ENCODE measurements around the gene WNT1.

Gene WNT1

DNA sequence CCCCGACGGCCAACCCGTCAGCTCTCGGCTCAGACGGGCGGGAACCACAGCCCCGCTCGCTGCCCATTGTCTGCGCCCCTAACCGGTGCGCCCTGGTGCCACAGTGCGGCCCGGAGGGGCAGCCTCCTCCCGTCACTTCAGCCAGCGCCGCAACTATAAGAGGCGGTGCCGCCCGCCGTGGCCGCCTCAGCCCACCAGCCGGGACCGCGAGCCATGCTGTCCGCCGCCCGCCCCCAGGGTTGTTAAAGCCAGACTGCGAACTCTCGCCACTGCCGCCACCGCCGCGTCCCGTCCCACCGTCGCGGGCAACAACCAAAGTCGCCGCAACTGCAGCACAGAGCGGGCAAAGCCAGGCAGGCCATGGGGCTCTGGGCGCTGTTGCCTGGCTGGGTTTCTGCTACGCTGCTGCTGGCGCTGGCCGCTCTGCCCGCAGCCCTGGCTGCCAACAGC is at the start of gene WNT1:
Gene WNT1, plus strand, starts transcription at position 32 of the 450 bp plus-strand sequence. Its CDS starts 329 bp downstream, at position 361.
- no peak for DNase-seq

GRCh38 chr12:48929551-48929950 is 48.6 kb upstream of the WNT1 start:
- no peak for DNase-seq

GRCh38 chr12:48930475-48930874 is 47.6 kb upstream of the WNT1 start:
- no peak for DNase-seq

- DNase-seq: no peak
These were observed 45.2 kb upstream of the WNT1 start for GRCh38 chr12:48932878-48933277.

- DNase-seq: no peak
These were observed 44.3 kb upstream of the WNT1 start for GRCh38 chr12:48933664-48934311.

GRCh38 chr12:48934312-48934706 is 43.8 kb upstream of the WNT1 start:
- no peak for DNase-seq

DNA sequence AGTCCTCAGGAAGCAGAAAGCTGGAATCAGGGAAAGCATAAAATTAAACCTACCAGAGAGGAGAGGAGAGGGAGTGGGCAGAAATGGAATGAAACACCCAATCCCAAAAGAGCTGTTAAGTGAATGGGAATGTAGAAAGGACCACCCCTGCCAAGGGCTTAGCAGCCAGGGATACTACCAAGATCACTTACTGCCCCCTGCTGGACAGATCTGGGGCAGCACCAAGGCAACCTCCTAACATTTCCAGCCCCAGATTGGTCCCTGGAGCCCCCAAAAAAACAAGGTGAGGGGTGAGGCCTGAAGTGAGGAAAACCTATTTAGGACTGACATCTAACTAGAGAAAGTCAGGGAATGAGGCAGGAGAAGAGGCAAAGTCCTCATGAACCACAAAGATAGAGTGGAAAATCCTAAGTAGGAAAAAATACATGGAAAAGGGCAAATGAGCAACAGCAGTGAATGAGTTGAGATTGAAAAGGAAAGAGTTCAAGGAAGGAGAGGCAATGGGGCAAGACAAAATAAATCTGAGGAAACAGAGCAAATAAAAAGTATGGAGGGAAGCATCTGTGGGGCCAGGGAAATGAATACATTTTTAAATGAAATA is 41.6 kb upstream of the WNT1 start:
- no peak for DNase-seq

DNA sequence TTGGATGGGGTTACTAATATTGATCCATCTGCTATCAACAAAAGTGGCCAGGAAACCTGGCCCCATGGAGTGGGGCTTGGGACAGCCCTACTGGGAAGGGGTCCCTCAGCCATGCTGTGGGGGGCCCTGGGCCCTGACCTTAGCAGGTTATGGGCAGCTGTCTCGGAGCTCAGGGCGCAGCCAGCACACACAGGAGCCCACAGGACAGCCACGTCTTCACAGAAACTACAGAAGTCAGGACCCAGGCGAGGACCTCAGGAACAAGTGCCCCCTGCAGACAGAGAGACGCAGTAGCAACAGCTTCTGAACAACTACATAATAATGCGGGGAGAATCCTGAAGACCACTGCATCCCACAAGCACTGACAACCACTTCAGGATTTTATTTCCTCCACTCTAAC is 41.0 kb upstream of the WNT1 start:
- DNase-seq: no peak

GRCh38 chr12:48938805-48939204 is 39.3 kb upstream of the WNT1 start:
- DNase-seq: no peak

- peak; percentile 50 for DNase-seq
These were observed 37.9 kb upstream of the WNT1 start for GRCh38 chr12:48940181-48940580.

DNA sequence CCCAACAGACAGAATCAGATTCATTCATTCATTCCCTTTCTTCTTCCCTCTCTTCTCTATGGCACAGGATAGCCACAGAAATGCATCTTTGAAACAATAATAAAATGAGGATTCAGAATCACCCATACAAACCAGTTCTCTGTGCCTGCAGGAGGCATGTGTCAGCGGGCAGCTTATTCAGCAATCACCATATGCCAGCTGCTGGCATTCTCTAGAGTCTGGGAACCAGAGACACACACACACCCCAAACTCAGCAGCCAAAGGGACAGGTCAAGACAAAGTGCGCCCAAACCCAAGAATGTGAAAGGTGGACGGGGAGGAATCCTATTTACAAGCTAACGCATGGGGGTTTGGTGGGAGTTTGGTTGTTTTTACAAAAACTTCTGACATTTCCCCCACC is 34.9 kb upstream of the WNT1 start:
- no peak for DNase-seq

DNA sequence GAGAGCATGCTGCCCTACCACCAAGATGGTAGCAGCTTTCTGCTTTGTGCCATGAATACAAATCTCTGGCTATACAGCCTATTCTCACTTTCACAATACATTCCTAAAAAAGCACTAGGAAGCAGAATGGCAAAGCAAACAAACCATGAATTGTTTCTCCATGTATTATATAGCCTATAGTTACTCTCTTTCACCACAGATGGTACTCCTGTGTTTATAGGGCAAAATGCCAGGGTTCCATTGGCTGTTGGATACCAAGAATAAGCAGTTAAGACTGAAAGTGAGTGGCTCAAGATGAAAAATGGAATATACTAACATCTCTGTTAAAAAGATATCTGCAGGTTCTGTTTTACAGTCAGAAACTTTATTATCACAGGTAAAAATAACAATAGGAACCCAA is 31.9 kb upstream of the WNT1 start:
- DNase-seq: no peak

DNA sequence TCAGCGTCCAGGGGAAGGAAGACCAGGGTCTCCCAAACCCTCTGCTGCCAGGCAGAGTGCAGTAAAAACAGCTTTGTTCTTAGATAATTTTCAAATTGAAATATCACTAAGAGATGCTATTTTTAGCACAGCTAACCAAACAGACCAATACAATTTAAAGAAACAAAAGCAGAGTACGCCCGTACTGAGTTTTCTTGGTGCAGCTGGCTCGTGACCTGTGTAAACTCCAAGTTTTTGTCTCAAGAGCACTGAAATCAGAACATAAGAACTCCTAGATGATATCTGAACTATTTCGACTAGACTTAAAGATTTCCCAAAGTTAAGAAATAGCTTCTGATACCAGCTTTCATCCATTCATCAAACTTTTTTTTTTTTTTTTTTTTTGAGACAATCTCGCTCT is 31.2 kb upstream of the WNT1 start:
- DNase-seq: no peak

- DNase-seq: no peak
These were observed 30.4 kb upstream of the WNT1 start for GRCh38 chr12:48947727-48948126.

DNA sequence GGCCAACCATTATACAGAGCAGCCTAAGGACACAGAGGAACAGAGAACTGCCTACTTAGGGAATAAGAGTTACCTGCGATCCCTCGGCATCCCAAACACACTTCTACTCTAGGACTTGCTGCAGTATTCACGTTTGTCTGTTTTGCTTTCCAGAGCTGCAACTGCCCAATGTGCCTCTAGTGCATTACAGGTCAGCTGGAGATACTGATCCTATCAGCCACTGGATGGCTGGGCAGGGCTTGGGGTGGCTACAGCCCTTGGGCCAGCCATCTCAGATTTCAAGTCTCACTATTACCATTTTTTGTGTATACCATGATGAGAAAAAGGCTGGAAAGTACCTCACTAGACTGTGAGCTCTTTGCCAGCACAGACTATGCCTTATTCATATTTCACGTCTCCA is 25.4 kb upstream of the WNT1 start:
- no peak for DNase-seq

- DNase-seq: no peak
These were observed 24.1 kb upstream of the WNT1 start for GRCh38 chr12:48954061-48954460.

- peak; percentile 95 for DNase-seq
These were observed 23.2 kb upstream of the WNT1 start for GRCh38 chr12:48954841-48955501.

DNA sequence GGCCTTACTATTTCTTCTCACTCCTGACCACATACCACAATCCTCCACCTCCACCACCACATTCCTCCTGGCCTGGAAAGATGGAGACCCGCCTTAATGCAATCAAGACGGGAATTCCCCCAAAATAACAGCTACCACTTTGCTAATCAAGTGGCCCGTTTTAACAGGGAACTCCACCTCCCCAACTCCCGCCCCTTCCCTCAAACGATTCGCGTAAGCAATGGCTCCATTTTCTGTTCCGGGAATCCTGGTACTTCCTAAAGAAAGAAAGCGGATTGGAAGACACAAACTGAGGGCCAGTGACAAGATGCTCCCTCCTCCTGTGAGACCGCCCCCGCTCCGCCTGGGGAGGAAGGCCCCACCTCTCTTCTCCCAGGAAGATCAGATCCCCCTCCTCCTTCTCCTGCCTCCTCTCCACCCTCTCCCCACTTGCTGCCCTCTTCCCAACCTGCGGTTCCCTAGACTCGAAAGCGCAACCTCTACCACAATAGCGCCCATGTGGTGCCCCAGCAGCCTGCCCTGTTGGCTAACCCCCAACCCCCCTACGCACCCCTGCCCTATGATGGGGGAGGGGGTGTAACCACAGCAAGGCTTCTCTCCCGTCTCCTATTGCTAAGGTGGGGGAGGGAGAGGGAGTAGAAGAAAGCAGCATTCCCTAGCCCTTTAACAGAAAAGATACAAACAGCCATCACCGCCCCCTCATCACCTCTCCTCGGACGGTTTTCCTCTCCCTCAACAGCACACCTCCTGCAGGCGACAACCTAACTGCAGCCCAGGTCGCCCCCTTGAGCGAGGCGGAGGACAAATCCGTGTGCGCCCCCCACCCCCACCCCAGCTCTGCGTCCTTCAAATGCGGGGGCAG is 21.6 kb upstream of the WNT1 start:
- DNase-seq: no peak

GRCh38 chr12:48957141-48958048 is 20.7 kb upstream of the WNT1 start, which contains the start of gene ARF3:
TSS of gene ARF3 (minus strand) at chr12:48957487. CDS start at chr12:48941095, 16,392 bp downstream.
- DNase-seq: peak; percentile 64

DNA sequence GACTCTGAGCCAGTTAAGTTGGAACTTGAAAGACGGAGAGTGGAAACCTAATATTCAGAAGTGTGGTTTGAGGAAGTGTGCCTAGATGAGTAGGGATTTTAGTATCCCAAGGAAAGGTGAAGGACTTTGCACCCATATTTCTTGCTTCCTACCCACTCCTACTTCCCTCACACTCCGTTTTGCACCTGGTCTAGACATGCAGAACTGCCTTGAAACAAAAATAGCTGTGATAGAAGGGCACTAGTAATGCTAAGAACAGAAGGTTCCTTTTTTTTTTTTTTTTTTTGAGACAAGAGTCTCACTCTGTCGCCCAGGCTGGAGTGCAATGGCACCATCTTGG is 20.1 kb upstream of the WNT1 start:
- no peak for DNase-seq

GRCh38 chr12:48960834-48961233 is 17.3 kb upstream of the WNT1 start:
- no peak for DNase-seq

DNA sequence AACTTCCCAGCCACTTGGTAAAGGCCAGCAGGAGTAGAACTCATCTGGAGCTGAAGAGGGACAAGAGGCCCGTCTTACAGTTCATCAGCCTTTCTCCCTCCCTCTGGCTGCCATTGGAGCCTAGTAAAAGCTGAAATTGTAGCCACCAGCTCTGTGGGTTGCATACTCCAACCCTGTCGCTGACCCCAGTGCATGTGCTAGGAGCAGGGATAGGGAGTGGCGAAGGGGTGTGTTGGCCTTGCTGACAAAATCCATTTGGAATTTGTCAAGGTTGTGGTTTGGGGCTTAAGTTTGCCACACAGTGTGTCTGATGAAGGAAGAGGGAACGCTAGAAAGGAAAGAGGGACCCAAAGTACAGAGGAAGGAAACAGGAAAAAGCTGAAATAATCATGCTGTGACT is 16.8 kb upstream of the WNT1 start:
- DNase-seq: no peak
